Neutrophil (primary cell): ENCODE data around the gene CDH20.

Experiments
- H3K27ac ChIP-seq: fragments of 200-600 bp; sonication (generic); 2 replicates; pipeline ENCODE4 v1.5.1; 2016; ENCODE audit warnings: mild to moderate bottlenecking, moderate library complexity
- H3K27me3 ChIP-seq: fragments of 200-600 bp; sonication (generic); 2 replicates; pipeline ENCODE4 v1.6.0; 2016; ENCODE audit warnings: mild to moderate bottlenecking
- H3K36me3 ChIP-seq: fragments of 200-600 bp; sonication (generic); 2 replicates; pipeline ENCODE4 v1.5.1; 2017
- H3K4me1 ChIP-seq, 2 experiments: fragments of 200-600 bp in 1 of 2; sonication (generic) in 1 of 2; 1 replicate in 1 of 2; 2 replicates in 1 of 2; pipeline versions ENCODE4 v1.5.1 to v1.6.1; 2013 to 2016; ENCODE audit warnings: low read depth in 1 of 2, low read length in 1 of 2, mild to moderate bottlenecking in 1 of 2, moderate library complexity in 1 of 2; ENCODE audit not compliant: control insufficient read depth in 1 of 2, insufficient read depth in 1 of 2
- H3K4me3 ChIP-seq, 2 experiments: fragments of 200-600 bp in 1 of 2; sonication (generic) in 1 of 2; 1 replicate in 1 of 2; 2 replicates in 1 of 2; pipeline ENCODE4 v1.5.1; 2013 to 2016; ENCODE audit warnings: low read depth in 1 of 2, low read length in 1 of 2, mild to moderate bottlenecking in 1 of 2, moderate library complexity in 1 of 2
- H3K9me3 ChIP-seq: fragments of 200-600 bp; sonication (generic); 2 replicates; pipeline ENCODE4 v1.5.1; 2016
- CTCF ChIP-seq: fragments of 200-600 bp; sonication (generic); IDR thresholded peaks from 2 replicates; pipeline ENCODE4 v1.5.1; 2016; ENCODE audit warnings: antibody characterized with exemption

Gene CDH20

GRCh38 chr18:61400016-61400635, 66.9 kb downstream of the CDH20 start:
- Histone ChIP-seq H3K27me3 (no peaks in the 10 kb centered on the region), H3K4me1 (no peaks in the 10 kb centered on the region), H3K27ac (no peak overlapping the region), H3K9me3 (no peaks in the 10 kb centered on the region), H3K36me3 (no peaks in the 10 kb centered on the region), H3K4me3 (no peak overlapping the region)
- TF ChIP-seq CTCF, result no peak

GRCh38 chr18:61400716-61401115, 67.5 kb downstream of the CDH20 start:
- no peak overlapping the region for H3K4me3 ChIP-seq
- no peak for TF ChIP-seq CTCF

GRCh38 chr18:61402726-61403125, 69.5 kb downstream of the CDH20 start:
- no peak for TF ChIP-seq CTCF
- H3K36me3 ChIP-seq, result no peaks in the 10 kb centered on the region
- H3K27ac ChIP-seq, result no peak overlapping the region
- H3K9me3 ChIP-seq, result no peaks in the 10 kb centered on the region
- no peaks in the 10 kb centered on the region for H3K4me1 ChIP-seq
- no peak overlapping the region for H3K4me3 ChIP-seq
- H3K27me3 ChIP-seq, result no peaks in the 10 kb centered on the region

More at GRCh38 chr18:61400716-61401115, 67.5 kb downstream of the CDH20 start:
- H3K27me3 ChIP-seq, result no peaks in the 10 kb centered on the region
- no peaks in the 10 kb centered on the region for H3K4me1 ChIP-seq
- H3K36me3 ChIP-seq, result no peaks in the 10 kb centered on the region
- no peak overlapping the region for H3K27ac ChIP-seq
- no peaks in the 10 kb centered on the region for H3K9me3 ChIP-seq

- H3K27ac ChIP-seq, result no peak overlapping the region
- H3K4me1 ChIP-seq, result no peaks in the 10 kb centered on the region
- no peaks in the 10 kb centered on the region for H3K36me3 ChIP-seq
- H3K9me3 ChIP-seq, result no peaks in the 10 kb centered on the region
- H3K27me3 ChIP-seq, result no peaks in the 10 kb centered on the region
- no peak for TF ChIP-seq CTCF
- no peak overlapping the region for H3K4me3 ChIP-seq
These were observed 80.2 kb downstream of the CDH20 start for GRCh38 chr18:61413396-61413795.

GRCh38 chr18:61414086-61414485, 80.9 kb downstream of the CDH20 start:
- Histone ChIP-seq H3K27me3 (no peaks in the 10 kb centered on the region), H3K4me1 (no peaks in the 10 kb centered on the region), H3K36me3 (no peaks in the 10 kb centered on the region), H3K4me3 (no peak overlapping the region), H3K27ac (no peak overlapping the region), H3K9me3 (no peaks in the 10 kb centered on the region)
- TF ChIP-seq CTCF, result no peak
